Kidney epithelial cell (primary cell): Measurements from ENCODE around the gene SELENOP. TPM values are rescaled to one million over a fixed set of nuclear protein-coding genes. Genes with fewer than 3 reads are reported as not detected.

ENCODE experiments used
- DNase-seq: peaks from one replicate; pipeline ENCODE4 v3.0.0-alpha.2; 2010; ENCODE audit warnings: low read depth
- H3K27me3 ChIP-seq: 2 replicates; pipeline ENCODE4 v1.6.0; 2011; ENCODE audit warnings: low read length; ENCODE audit not compliant: control insufficient read depth, insufficient read depth
- H3K36me3 ChIP-seq: 2 replicates; pipeline ENCODE4 v1.5.1; 2011; ENCODE audit warnings: low read length; ENCODE audit not compliant: control insufficient read depth, insufficient read depth
- H3K4me3 ChIP-seq: 2 replicates; pipeline ENCODE4 v1.5.1; 2011; ENCODE audit warnings: low read depth, mild to moderate bottlenecking, control low read depth, low read length
- total RNA-seq: library from RNA; depleted of rRNA; stranded (reverse); fragments of >200 nt; gene quantifications from 2 replicates; pipeline ENCODE4 v1.2.3, GENCODE V29; 2015
- TF ChIP-seq, protein P1 (sequence below): IDR thresholded peaks from 2 replicates; pipeline ENCODE4 v1.5.1; 2011; ENCODE audit warnings: mild to moderate bottlenecking, moderate library complexity, low read length, control low read depth, inconsistent platforms; ENCODE audit not compliant: insufficient read depth, poor library complexity, severe bottlenecking

SELENOP gene
- total RNA-seq, 1 donor from 2014 or later: 14.1 TPM

DNA sequence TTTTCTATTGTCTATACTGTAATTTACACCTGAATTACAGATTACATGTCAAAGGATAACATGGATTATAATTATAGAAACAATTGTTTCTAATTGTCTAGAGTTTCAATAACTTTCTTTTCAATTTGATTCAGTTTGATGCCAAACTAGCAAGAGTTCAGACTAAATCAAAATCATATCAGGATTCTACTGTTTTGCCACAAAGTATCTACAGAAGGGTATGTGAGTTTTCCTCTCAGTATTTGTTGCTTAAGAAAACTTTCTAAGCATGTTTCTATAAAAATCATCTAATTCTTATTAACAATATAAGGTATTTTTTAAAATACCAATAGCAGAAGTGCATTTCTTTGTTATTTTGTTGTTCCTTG, 12.5 kb downstream of the SELENOP start:
- H3K36me3 ChIP-seq: no peaks in the 10 kb centered on the region
- no peak overlapping the region for H3K4me3 ChIP-seq
- TF ChIP-seq, protein P1, sequence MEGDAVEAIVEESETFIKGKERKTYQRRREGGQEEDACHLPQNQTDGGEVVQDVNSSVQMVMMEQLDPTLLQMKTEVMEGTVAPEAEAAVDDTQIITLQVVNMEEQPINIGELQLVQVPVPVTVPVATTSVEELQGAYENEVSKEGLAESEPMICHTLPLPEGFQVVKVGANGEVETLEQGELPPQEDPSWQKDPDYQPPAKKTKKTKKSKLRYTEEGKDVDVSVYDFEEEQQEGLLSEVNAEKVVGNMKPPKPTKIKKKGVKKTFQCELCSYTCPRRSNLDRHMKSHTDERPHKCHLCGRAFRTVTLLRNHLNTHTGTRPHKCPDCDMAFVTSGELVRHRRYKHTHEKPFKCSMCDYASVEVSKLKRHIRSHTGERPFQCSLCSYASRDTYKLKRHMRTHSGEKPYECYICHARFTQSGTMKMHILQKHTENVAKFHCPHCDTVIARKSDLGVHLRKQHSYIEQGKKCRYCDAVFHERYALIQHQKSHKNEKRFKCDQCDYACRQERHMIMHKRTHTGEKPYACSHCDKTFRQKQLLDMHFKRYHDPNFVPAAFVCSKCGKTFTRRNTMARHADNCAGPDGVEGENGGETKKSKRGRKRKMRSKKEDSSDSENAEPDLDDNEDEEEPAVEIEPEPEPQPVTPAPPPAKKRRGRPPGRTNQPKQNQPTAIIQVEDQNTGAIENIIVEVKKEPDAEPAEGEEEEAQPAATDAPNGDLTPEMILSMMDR: no peak
- no peaks in the 10 kb centered on the region for H3K27me3 ChIP-seq
- no peak for DNase-seq

DNA sequence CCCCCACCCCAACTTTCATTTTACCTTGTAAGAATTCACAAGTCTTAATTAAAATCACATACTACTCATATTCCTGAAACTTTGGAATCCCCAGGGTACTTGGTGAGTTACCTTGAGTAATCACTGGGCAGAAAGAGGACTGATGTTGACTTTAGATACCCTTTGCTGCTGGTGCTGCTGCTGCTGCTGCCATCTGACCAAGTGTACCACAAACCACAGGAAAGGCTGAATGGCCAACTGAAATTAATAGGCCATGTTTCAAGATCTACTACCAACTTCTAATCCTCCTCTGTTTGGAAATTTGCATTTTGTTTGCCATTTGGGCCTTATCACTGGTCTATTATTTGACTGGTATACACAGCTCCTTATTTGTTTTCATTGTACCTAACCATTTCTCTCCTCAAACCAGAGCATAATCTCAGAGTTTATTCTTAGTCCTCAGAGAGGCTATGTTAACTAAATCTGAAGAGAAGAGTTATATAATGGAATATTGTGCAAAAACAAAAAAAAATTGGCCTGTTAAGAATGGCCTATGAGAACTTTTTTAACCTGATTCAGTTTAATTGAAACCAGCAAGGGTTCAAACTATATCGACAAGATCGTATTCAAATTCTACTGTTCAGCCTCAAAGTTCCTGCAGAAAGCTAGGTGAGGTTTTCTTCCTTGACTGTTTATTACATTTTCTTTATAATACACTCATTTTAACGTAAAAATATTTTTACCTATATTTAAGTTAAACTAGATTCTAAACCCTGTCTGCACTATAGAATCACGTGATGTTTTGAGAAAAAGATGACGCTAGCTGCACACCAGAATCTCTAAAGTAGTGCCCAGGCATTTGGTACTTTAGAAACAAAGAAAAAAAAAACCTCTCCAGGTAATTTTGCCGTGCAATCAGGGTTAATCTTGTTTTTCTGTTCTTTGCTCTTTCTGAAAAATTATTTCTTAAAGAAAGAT, 13.1 kb downstream of the SELENOP start:
- Histone ChIP-seq H3K4me3 (no peak overlapping the region), H3K36me3 (no peaks in the 10 kb centered on the region), H3K27me3 (no peaks in the 10 kb centered on the region)
- TF ChIP-seq, protein P1: no peak
- DNase-seq: no peak

DNA sequence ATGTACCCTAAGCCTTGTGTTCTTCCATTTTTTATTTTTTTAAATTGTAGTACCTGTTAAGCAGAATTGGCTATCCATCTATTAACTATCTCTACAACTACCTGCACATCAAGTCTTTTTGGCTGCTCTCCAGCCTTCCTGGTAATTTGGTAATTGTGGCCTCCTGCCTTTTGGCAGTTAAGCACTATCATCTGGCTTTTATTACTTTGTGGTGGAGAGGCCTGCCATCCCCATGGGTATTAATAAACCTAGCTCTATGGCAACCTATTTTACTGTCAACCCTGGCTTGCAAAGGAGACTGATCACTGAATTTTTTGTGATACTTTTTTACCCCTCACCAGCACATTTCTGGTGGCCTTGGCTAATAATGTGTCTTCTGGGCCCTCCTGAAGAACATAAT, 20.5 kb downstream of the SELENOP start:
- no peaks in the 10 kb centered on the region for H3K36me3 ChIP-seq
- TF ChIP-seq, protein P1: no peak
- H3K4me3 ChIP-seq: no peak overlapping the region
- no peak for DNase-seq
- no peaks in the 10 kb centered on the region for H3K27me3 ChIP-seq

DNA sequence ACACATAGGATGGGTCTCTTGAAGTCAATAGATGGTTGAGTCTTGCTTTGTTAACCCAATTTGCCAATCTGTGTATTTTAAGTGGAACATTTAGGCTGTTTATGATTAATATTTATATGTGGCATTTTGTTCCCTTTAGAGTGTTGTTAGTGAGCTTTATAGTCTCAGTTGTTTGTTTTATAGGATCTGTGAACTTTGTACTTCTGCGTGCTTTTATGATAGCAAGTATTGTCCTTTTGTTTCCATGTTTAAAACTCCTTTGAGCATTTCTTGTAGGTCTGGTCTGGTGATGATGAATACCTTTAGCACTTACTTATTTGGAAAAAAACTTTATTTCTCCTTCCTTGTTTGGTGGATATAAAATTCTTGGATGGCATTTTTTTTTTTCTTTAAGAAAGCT, 23.8 kb downstream of the SELENOP start:
- no peaks in the 10 kb centered on the region for H3K36me3 ChIP-seq
- TF ChIP-seq, protein P1: no peak
- no peak overlapping the region for H3K4me3 ChIP-seq
- H3K27me3 ChIP-seq: no peaks in the 10 kb centered on the region
- DNase-seq: no peak

DNA sequence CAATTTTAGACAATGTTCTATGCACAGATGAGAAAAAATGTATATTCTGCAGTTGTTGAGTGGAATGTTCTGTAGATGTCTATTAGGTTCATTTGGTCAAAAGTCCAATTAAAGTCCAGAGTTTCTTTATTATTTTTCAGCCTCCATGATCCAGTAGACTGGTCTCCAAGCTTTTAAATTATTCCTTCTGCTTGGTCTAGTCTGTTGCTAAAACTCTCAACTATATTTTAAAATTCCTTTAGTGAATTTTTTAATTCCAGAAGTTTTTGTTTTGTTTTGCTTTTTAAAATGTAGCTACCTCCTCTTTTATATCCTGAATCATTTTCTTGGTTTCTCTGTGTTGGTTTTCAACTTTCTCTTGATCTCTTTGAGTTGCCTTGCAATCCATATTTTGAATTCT, 24.6 kb downstream of the SELENOP start:
- Histone ChIP-seq H3K4me3 (no peak overlapping the region), H3K36me3 (no peaks in the 10 kb centered on the region), H3K27me3 (no peaks in the 10 kb centered on the region)
- DNase-seq: no peak
- TF ChIP-seq, protein P1: no peak
